ENCODE results near the gene TNKS1BP1.
"Not testable (repeated sequence)": the region's sequence is repeated elsewhere in the genome, so short reads cannot be mapped to it uniquely, and the experiment has no call there.

TNKS1BP1 gene

DNA sequence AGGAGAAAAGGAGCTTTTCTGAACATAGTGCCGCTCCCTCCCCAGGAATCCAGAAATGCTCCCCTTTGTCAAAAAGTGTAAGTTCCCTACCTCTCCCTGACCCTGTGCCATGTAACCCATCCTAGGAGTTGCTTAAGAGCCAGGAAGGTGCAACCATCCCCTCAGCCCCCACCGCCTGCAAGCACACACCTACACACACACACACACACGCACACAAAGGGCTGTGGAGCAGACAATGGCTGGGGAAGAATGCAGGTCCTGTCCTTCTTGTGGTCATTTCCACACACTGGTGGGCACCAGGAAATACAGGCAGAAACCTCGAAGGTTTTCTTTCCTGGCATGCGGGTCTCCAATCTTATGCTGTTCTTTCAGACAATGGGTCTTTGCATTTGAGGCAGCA lies 14.6 kb upstream of the TNKS1BP1 start:
- TF ChIP-seq CTCF (conservative IDR thresholded peaks at IDR 0.05; ENCODE audit: low read depth, low read length): no peak
- no peak for DNase-seq (ENCODE audit: low read depth)
- H3K4me3 ChIP-seq (ENCODE audit: low read length): no peak overlapping the region

DNA sequence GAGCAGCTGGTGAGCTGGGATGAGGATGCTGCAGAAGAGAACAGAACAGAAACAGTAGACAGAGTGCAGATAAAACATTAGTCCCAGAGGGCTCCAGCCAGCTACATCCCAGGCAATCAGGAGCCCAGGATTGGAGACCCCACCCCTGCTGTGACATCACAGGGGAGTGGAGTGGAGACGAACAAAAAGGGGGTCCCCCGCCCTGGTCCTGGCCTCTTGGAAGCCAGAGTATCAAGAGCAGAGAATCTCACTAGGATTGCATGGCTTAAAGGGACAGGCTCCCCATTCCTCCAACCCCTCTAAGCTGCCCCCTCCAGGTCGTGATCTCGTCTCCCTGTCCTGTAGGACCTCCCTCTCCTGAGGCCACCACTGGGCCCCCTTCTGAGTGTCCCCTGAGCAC lies 13.4 kb upstream of the TNKS1BP1 start, which contains the start of gene P2RX3:
P2RX3 (plus strand) TSS at position 211 of the 400 bp plus-strand sequence. CDS start 199 bp downstream, outside the sequence.
- no peak for DNase-seq (ENCODE audit: low read depth)
- TF ChIP-seq CTCF (conservative IDR thresholded peaks at IDR 0.05; ENCODE audit: low read depth, low read length): no peak
- H3K4me3 ChIP-seq (ENCODE audit: low read length): no peak within 1 kb of the TSS

- not testable (repeated sequence) for H3K4me3 ChIP-seq (ENCODE audit: low read length); DNase-seq (ENCODE audit: low read depth)
Measured at GRCh38 chr11:57336856-57337255, 12.1 kb upstream of the TNKS1BP1 start.

- peak overlapping the region; percentile 80 for H3K4me3 ChIP-seq (ENCODE audit: low read length)
- no peak for DNase-seq (ENCODE audit: low read depth)
- no peak for TF ChIP-seq CTCF (conservative IDR thresholded peaks at IDR 0.05; ENCODE audit: low read depth, low read length)
Measured at GRCh38 chr11:57336111-57336666, 11.4 kb upstream of the TNKS1BP1 start.

- peak within 1 kb of the TSS; percentile 80 for H3K4me3 ChIP-seq (ENCODE audit: low read length)
- no peak for DNase-seq (ENCODE audit: low read depth)
- no peak for TF ChIP-seq CTCF (conservative IDR thresholded peaks at IDR 0.05; ENCODE audit: low read depth, low read length)
Measured at GRCh38 chr11:57335343-57336110, 10.8 kb upstream of the TNKS1BP1 start, which contains the start of gene SSRP1. Gene SSRP1, minus strand, starts transcription at chr11:57335892. Its CDS starts 771 bp downstream, at chr11:57335121.

DNA sequence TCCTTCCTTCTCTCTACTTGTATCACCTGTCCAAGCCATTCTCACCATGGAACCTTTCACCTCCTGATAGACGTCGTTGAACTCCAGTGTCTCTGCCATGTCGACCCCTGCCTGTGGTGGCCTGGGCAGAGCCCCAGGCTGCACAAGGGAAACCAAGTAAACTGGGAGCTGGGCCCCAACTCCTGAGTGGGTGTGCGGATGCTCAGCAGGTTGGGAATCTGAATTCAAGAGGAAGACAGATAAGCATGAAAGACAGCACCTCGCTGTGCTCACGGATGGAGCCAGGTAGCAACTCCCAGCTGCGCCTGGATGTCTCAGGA lies 10.2 kb upstream of the TNKS1BP1 start:
- peak overlapping the region; percentile 80 for H3K4me3 ChIP-seq (ENCODE audit: low read length)
- no peak for DNase-seq (ENCODE audit: low read depth)
- TF ChIP-seq CTCF (conservative IDR thresholded peaks at IDR 0.05; ENCODE audit: low read depth, low read length): no peak

GRCh38 chr11:57332694-57333440 lies 8.1 kb upstream of the TNKS1BP1 start:
- no peak for TF ChIP-seq CTCF (conservative IDR thresholded peaks at IDR 0.05; ENCODE audit: low read depth, low read length)
- no peak overlapping the region for H3K4me3 ChIP-seq (ENCODE audit: low read length)
- DNase-seq (ENCODE audit: low read depth): no peak
